Measurements from ENCODE around the gene MED31.

GRCh38 chr17:6676802-6677157 lies 25.4 kb upstream of the MED31 start:
- TF ChIP-seq POLR2A (IDR thresholded peaks at IDR 0.05; ENCODE audit: extremely low read depth, insufficient read length) (no peak), CTCF (IDR thresholded peaks at IDR 0.05; ENCODE audit: low read depth, low read length) (no peak), MAX (IDR thresholded peaks at IDR 0.05; ENCODE audit: low read depth, low read length) (no peak)
